ENCODE measurements around the gene SEMA6B.

DNA sequence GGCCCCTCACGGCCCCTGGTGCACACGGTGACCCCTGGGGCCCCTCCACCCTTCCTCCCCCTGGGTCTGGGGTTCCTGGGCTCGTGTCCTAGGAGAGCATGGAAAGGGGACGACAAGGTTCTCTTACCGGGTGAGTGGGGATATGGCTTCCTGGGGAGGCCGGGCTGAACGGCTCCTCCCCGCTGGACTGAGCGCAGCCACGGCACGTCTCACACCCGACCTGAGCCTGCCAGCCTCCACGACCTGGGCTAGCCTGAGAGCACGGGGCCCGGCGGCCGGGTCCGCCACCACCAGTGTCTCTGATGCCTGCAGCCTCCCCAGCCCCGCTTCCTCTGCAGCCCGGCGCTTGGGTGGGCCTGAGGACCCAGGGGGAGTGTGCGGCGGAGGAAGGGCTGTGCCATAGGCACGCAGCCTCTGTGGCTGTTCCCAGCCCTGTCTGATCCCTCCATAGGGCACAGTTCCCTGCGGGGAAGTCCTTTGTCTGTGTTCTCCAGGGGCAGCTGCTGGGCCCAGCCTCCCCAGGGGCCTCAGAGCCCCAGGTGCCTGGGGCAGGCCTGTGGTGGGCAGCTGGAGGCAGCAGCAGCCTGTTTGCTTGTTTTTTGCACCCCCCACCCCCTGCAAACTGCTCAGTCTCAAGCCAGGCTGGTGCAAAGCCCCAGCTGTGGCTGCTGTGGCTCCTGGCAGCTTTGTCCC is 56.2 kb downstream of the SEMA6B start:
- TF ChIP-seq, protein P1, sequence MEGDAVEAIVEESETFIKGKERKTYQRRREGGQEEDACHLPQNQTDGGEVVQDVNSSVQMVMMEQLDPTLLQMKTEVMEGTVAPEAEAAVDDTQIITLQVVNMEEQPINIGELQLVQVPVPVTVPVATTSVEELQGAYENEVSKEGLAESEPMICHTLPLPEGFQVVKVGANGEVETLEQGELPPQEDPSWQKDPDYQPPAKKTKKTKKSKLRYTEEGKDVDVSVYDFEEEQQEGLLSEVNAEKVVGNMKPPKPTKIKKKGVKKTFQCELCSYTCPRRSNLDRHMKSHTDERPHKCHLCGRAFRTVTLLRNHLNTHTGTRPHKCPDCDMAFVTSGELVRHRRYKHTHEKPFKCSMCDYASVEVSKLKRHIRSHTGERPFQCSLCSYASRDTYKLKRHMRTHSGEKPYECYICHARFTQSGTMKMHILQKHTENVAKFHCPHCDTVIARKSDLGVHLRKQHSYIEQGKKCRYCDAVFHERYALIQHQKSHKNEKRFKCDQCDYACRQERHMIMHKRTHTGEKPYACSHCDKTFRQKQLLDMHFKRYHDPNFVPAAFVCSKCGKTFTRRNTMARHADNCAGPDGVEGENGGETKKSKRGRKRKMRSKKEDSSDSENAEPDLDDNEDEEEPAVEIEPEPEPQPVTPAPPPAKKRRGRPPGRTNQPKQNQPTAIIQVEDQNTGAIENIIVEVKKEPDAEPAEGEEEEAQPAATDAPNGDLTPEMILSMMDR (IDR thresholded peaks at IDR 0.05) = no peak
- no peak for TF ChIP-seq POLR2AphosphoS5 (IDR thresholded peaks at IDR 0.05; ENCODE audit: low read depth, low read length)
- TF ChIP-seq, protein P2, sequence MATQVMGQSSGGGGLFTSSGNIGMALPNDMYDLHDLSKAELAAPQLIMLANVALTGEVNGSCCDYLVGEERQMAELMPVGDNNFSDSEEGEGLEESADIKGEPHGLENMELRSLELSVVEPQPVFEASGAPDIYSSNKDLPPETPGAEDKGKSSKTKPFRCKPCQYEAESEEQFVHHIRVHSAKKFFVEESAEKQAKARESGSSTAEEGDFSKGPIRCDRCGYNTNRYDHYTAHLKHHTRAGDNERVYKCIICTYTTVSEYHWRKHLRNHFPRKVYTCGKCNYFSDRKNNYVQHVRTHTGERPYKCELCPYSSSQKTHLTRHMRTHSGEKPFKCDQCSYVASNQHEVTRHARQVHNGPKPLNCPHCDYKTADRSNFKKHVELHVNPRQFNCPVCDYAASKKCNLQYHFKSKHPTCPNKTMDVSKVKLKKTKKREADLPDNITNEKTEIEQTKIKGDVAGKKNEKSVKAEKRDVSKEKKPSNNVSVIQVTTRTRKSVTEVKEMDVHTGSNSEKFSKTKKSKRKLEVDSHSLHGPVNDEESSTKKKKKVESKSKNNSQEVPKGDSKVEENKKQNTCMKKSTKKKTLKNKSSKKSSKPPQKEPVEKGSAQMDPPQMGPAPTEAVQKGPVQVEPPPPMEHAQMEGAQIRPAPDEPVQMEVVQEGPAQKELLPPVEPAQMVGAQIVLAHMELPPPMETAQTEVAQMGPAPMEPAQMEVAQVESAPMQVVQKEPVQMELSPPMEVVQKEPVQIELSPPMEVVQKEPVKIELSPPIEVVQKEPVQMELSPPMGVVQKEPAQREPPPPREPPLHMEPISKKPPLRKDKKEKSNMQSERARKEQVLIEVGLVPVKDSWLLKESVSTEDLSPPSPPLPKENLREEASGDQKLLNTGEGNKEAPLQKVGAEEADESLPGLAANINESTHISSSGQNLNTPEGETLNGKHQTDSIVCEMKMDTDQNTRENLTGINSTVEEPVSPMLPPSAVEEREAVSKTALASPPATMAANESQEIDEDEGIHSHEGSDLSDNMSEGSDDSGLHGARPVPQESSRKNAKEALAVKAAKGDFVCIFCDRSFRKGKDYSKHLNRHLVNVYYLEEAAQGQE (IDR thresholded peaks at IDR 0.05; ENCODE audit: insufficient read depth in 1 of 2, low read depth in 2 of 2, low read length in 1 of 2) = no peak
- no peak for TF ChIP-seq SIN3A (IDR thresholded peaks at IDR 0.05; ENCODE audit: borderline replicate concordance, insufficient read depth, low read depth, low read length)
- no peak for TF ChIP-seq TCF7L2 (IDR thresholded peaks at IDR 0.05; ENCODE audit: low read depth, low read length)

All from Panc1 (cell line).